ENCODE measurements around the gene CCL11. TPM values are rescaled to one million over a fixed set of nuclear protein-coding genes. Genes with fewer than 3 reads are reported as not detected.

The CCL11 gene
- polyA plus RNA-seq, 2 of the 4 experiments (the other 2 are of a cell fraction) = not detected

DNA sequence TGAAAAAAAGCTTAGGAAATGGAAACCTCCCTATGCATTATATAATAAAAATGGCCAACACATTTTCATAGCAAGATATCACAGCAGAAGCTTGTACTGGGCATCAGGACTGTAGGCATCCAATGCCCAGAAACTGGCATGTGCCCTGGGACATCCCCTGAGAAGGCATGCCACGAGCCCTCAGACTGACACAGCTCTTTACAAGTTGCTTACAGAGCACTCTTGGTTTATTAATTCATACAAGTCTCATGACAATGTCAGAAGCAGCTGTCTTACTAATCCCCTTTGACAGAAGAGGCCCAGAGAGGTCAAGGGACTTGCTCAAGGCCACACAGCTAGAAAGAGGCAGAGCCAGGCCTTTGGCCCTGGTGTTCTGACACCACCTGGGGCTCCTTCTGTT is 36.1 kb upstream of the CCL11 start:
- peak; percentile 35 for TF ChIP-seq ZFP36 (IDR thresholded peaks at IDR 0.05; ENCODE audit: borderline replicate concordance, partially characterized antibody)
- TF ChIP-seq PHF8 (IDR thresholded peaks at IDR 0.05; ENCODE audit: borderline replicate concordance, low read depth) = no peak
- no peak for DNase-seq (ENCODE audit: low read depth in 1 of 2, low spot score in 1 of 2)
- Histone ChIP-seq H3K4me2 (peak overlapping the region; percentile 59), H3K4me1 (peaks cover 66% of the 10 kb centered on the region), H3K27ac (peak overlapping the region; percentile 55 to 87), H3K4me3 (no peak overlapping the region), H3K9me3 (no peaks in the 10 kb centered on the region)
- 57% methylated on average over 1 of the region's 1 CpG for WGBS (ENCODE audit: missing lambda C conversion rate)
- no peak for FAIRE-seq
- POLR2A ChIA-PET = no interaction called here
- CTCF ChIA-PET = interaction anchor here (1.0 to 9.4 kb wide), 6 partner anchors 14 to 112 kb away, joined by 3 to 57 read pairs (median 6); partner anchors contain the start of gene CCL1
- no peak for ATAC-seq

DNA sequence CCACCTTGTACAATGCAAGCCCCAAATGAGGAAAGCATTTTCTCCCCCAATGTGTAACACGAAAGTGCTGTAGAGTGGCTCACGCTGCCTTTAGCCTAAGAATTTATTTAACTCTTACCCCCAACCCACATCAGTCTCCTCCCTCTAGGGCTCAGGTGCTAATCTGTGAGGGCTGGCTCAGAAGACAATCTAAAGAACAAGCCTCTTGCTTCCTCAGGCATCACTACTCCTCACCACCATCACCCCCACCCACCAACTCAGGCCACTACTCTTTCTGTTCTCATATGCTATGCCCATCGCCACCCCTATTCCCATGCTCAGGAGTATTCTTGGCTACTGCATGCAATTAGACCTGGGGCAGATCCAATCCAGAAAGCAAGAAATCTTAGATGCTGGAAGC is 34.4 kb upstream of the CCL11 start:
- CTCF ChIA-PET = interaction anchor here (2.1 to 9.4 kb wide), 2 partner anchors 50 to 110 kb away, joined by 9 to 57 read pairs; partner anchors contain the start of gene CCL1
- Histone ChIP-seq H3K4me2 (peak overlapping the region; percentile 84), H3K9me3 (no peaks in the 10 kb centered on the region), H3K4me3 (no peak overlapping the region), H3K27ac (peak overlapping the region; percentile 71 to 87), H3K4me1 (peaks cover 80% of the 10 kb centered on the region)
- ATAC-seq (no peak), DNase-seq (ENCODE audit: low read depth in 1 of 2, low spot score in 1 of 2) (no peak), FAIRE-seq (no peak)
- TF ChIP-seq E2F6 (IDR thresholded peaks at IDR 0.05; ENCODE audit: borderline replicate concordance, low read depth) (no peak), TFCP2L1 (CRISPR knock-in tag; IDR thresholded peaks at IDR 0.05) (no peak), TP53 (CRISPR knock-in tag; IDR thresholded peaks at IDR 0.05) (no peak), KDM5A (IDR thresholded peaks at IDR 0.05) (no peak), ZC3H11A (IDR thresholded peaks at IDR 0.05) (no peak), RNF2 (IDR thresholded peaks at IDR 0.05; ENCODE audit: borderline replicate concordance, low read depth) (no peak), CEBPB (IDR thresholded peaks at IDR 0.05) (no peak), HDAC2 (IDR thresholded peaks at IDR 0.05) (no peak), SREBF2 (IDR thresholded peaks at IDR 0.05) (no peak), NPAS2 (CRISPR knock-in tag; IDR thresholded peaks at IDR 0.05; ENCODE audit: borderline replicate concordance) (no peak), PBX3 (IDR thresholded peaks at IDR 0.05) (no peak), EP300 (IDR thresholded peaks at IDR 0.05) (no peak), JUNB (IDR thresholded peaks at IDR 0.05) (no peak), MYC (IDR thresholded peaks at IDR 0.05; ENCODE audit: borderline replicate concordance, low read length) (no peak), CBX2 (IDR thresholded peaks at IDR 0.05; ENCODE audit: borderline replicate concordance, low read depth) (no peak)
- WGBS (ENCODE audit: missing lambda C conversion rate) = 91% methylated on average over 3 of the region's 3 CpGs
- POLR2A ChIA-PET = no interaction called here

GRCh38 chr17:34252095-34252443 is 33.5 kb upstream of the CCL11 start:
- no peaks in the 10 kb centered on the region for H3K9me3 ChIP-seq
- ChIA-PET POLR2A (no interaction called here), CTCF (interaction anchor here (0.9 to 9.4 kb wide), 4 partner anchors 49 to 109 kb away, joined by 3 to 57 read pairs (median 6); partner anchors contain the start of gene CCL1)
- H3K4me3 ChIP-seq = no peak overlapping the region
- TF ChIP-seq ESRRA (IDR thresholded peaks at IDR 0.05; ENCODE audit: borderline replicate concordance, low read length) (no peak), ZSCAN20 (CRISPR knock-in tag; IDR thresholded peaks at IDR 0.05) (no peak), NFE2L2 (conservative IDR thresholded peaks at IDR 0.05; ENCODE audit: low read length) (no peak), GATA3 (IDR thresholded peaks at IDR 0.05; ENCODE audit: borderline replicate concordance) (no peak), SREBF2 (IDR thresholded peaks at IDR 0.05) (no peak), SMC3 (IDR thresholded peaks at IDR 0.05) (no peak), ZC3H11A (IDR thresholded peaks at IDR 0.05) (no peak), FOSL2 (IDR thresholded peaks at IDR 0.05) (no peak), FOSL2 (CRISPR knock-in tag; IDR thresholded peaks at IDR 0.05) (no peak), HOXB5 (CRISPR knock-in tag; IDR thresholded peaks at IDR 0.05) (no peak), USF2 (IDR thresholded peaks at IDR 0.05) (no peak), RARB (CRISPR knock-in tag; IDR thresholded peaks at IDR 0.05) (no peak), RNF2 (IDR thresholded peaks at IDR 0.05; ENCODE audit: borderline replicate concordance, low read depth) (no peak)
- TF ChIP-seq, protein P1, sequence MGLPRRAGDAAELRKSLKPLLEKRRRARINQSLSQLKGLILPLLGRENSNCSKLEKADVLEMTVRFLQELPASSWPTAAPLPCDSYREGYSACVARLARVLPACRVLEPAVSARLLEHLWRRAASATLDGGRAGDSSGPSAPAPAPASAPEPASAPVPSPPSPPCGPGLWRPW (IDR thresholded peaks at IDR 0.05) = no peak
- 13% methylated on average over 5 of the region's 5 CpGs for WGBS (ENCODE audit: missing lambda C conversion rate)
- ATAC-seq = peak; percentile 10 to 57
- FAIRE-seq = no peak
- H3K4me2 ChIP-seq = peak overlapping the region; percentile 84
- H3K4me1 ChIP-seq = peaks cover 80% of the 10 kb centered on the region
- peak overlapping the region; percentile 71 to 87 for H3K27ac ChIP-seq
- DNase-seq (ENCODE audit: low read depth in 1 of 2, low spot score in 1 of 2) = peak in 1 of 2 experiments; percentile 41

Data from A549 (cell line).